ENCODE results near the gene DNAH9. TPM values are rescaled to one million over a fixed set of nuclear protein-coding genes. Genes with fewer than 3 reads are reported as not detected.

DNAH9 gene
- total and polyA plus RNA-seq, 2 of the 8 experiments (the other 6 are each of a cell fraction or from before 2014, with no cell fraction given) = 0.21 to 0.86 TPM

- TF ChIP-seq CHD7 (IDR thresholded peaks at IDR 0.05; ENCODE audit: insufficient replicate concordance, low read length) (no peak), CBX5 (IDR thresholded peaks at IDR 0.05; ENCODE audit: low read depth, low read length) (no peak), NANOG (IDR thresholded peaks at IDR 0.05; ENCODE audit: insufficient read depth, low read depth, low read length, poor library complexity, severe bottlenecking) (no peak), EGR1 (IDR thresholded peaks at IDR 0.05; ENCODE audit: borderline replicate concordance, low read depth, low read length) (no peak), JUND (IDR thresholded peaks at IDR 0.05; ENCODE audit: low read length) (no peak)
Observed at GRCh38 chr17:11643851-11644250, 45.6 kb downstream of the DNAH9 start (continued).

Measured in H1 (cell line).